ENCODE data around the gene THRB. TPM values are rescaled to one million over a fixed set of nuclear protein-coding genes. Genes with fewer than 3 reads are reported as not detected.

THRB gene
- total RNA-seq, 1 experiment from 2014 or later: 5.8 TPM

DNA sequence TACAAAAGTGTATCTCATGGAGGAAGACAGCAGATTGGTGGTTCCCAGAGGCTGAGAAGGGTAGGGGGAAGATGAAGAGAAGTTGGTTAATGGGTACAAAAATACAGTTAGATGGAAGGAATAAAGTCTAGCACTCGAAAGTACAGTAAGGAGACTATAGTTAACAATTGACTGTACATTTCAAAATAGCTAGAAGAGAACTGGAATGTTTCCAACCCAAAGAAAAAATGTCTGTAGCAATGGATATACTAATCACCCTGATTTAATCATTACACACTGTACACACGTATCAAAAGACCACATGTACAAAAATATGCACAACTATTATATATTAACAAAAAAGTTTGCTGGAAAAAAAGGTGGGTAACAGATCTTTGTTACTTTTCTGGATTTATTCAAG, 57.3 kb downstream of the THRB start (continued):
- TF ChIP-seq, protein P1, sequence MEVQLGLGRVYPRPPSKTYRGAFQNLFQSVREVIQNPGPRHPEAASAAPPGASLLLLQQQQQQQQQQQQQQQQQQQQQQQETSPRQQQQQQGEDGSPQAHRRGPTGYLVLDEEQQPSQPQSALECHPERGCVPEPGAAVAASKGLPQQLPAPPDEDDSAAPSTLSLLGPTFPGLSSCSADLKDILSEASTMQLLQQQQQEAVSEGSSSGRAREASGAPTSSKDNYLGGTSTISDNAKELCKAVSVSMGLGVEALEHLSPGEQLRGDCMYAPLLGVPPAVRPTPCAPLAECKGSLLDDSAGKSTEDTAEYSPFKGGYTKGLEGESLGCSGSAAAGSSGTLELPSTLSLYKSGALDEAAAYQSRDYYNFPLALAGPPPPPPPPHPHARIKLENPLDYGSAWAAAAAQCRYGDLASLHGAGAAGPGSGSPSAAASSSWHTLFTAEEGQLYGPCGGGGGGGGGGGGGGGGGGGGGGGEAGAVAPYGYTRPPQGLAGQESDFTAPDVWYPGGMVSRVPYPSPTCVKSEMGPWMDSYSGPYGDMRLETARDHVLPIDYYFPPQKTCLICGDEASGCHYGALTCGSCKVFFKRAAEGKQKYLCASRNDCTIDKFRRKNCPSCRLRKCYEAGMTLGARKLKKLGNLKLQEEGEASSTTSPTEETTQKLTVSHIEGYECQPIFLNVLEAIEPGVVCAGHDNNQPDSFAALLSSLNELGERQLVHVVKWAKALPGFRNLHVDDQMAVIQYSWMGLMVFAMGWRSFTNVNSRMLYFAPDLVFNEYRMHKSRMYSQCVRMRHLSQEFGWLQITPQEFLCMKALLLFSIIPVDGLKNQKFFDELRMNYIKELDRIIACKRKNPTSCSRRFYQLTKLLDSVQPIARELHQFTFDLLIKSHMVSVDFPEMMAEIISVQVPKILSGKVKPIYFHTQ (CRISPR knock-in tag; IDR thresholded peaks at IDR 0.05): no peak

DNA sequence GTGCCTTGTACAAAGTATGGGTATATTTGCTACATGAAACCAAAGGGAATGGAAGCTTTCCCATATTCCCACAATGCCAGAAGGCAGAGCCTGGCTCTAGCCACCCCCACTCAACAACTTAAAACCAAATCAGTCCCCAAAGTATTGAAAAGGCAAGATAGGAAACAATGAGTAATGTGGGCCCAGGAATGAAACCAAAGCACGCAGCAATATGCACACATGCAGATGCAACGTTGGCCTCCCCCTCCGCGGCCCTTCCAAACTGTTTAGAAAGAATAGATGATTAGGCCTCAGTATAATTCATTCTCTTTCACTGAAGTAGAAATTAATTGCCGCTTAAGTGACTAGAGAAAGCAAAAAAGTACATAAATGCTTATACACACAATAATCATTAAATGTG, 59.1 kb downstream of the THRB start:
- H3K27me3 Mint-ChIP-seq (ENCODE audit: low read depth): no peaks in the 10 kb centered on the region
- H3K4me3 Mint-ChIP-seq: no peak overlapping the region
- ChIA-PET CTCF (no interaction called here), POLR2A (no interaction called here)
- DNase-seq (ENCODE audit: low spot score): no peak
- no peaks in the 10 kb centered on the region for H3K36me3 Mint-ChIP-seq
- no peak for ATAC-seq
- peaks cover 12% of the 10 kb centered on the region; the same call in 1 of the 2 replicates for H3K4me1 Mint-ChIP-seq
- no peak overlapping the region for H3K27ac Mint-ChIP-seq
- H3K9me3 Mint-ChIP-seq: no peaks in the 10 kb centered on the region
- TF ChIP-seq, protein P2, sequence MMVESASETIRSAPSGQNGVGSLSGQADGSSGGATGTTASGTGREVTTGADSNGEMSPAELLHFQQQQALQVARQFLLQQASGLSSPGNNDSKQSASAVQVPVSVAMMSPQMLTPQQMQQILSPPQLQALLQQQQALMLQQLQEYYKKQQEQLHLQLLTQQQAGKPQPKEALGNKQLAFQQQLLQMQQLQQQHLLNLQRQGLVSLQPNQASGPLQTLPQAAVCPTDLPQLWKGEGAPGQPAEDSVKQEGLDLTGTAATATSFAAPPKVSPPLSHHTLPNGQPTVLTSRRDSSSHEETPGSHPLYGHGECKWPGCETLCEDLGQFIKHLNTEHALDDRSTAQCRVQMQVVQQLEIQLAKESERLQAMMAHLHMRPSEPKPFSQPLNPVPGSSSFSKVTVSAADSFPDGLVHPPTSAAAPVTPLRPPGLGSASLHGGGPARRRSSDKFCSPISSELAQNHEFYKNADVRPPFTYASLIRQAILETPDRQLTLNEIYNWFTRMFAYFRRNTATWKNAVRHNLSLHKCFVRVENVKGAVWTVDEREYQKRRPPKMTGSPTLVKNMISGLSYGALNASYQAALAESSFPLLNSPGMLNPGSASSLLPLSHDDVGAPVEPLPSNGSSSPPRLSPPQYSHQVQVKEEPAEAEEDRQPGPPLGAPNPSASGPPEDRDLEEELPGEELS (CRISPR knock-in tag; IDR thresholded peaks at IDR 0.05): no peak
- TF ChIP-seq ZNF423 (CRISPR knock-in tag; IDR thresholded peaks at IDR 0.05) (no peak), FOXK1 (CRISPR knock-in tag; IDR thresholded peaks at IDR 0.05) (no peak), ETV6 (CRISPR knock-in tag; IDR thresholded peaks at IDR 0.05) (no peak), NFE2L1 (CRISPR knock-in tag; IDR thresholded peaks at IDR 0.05) (no peak), OVOL2 (CRISPR knock-in tag; IDR thresholded peaks at IDR 0.05; ENCODE audit: borderline replicate concordance) (no peak), NR2C2 (CRISPR knock-in tag; IDR thresholded peaks at IDR 0.05) (no peak), FOXP1 (CRISPR knock-in tag; IDR thresholded peaks at IDR 0.05; ENCODE audit: borderline replicate concordance) (no peak), ZNF232 (CRISPR knock-in tag; IDR thresholded peaks at IDR 0.05) (no peak), PRRX2 (CRISPR knock-in tag; IDR thresholded peaks at IDR 0.05) (no peak), TCF7 (CRISPR knock-in tag; IDR thresholded peaks at IDR 0.05; ENCODE audit: low read depth) (no peak)
- TF ChIP-seq, protein P3, sequence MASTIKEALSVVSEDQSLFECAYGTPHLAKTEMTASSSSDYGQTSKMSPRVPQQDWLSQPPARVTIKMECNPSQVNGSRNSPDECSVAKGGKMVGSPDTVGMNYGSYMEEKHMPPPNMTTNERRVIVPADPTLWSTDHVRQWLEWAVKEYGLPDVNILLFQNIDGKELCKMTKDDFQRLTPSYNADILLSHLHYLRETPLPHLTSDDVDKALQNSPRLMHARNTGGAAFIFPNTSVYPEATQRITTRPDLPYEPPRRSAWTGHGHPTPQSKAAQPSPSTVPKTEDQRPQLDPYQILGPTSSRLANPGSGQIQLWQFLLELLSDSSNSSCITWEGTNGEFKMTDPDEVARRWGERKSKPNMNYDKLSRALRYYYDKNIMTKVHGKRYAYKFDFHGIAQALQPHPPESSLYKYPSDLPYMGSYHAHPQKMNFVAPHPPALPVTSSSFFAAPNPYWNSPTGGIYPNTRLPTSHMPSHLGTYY (CRISPR knock-in tag; IDR thresholded peaks at IDR 0.05): no peak
- TF ChIP-seq, protein P4, sequence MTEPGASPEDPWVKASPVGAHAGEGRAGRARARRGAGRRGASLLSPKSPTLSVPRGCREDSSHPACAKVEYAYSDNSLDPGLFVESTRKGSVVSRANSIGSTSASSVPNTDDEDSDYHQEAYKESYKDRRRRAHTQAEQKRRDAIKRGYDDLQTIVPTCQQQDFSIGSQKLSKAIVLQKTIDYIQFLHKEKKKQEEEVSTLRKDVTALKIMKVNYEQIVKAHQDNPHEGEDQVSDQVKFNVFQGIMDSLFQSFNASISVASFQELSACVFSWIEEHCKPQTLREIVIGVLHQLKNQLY (CRISPR knock-in tag; IDR thresholded peaks at IDR 0.05): no peak
- TF ChIP-seq, protein P5, sequence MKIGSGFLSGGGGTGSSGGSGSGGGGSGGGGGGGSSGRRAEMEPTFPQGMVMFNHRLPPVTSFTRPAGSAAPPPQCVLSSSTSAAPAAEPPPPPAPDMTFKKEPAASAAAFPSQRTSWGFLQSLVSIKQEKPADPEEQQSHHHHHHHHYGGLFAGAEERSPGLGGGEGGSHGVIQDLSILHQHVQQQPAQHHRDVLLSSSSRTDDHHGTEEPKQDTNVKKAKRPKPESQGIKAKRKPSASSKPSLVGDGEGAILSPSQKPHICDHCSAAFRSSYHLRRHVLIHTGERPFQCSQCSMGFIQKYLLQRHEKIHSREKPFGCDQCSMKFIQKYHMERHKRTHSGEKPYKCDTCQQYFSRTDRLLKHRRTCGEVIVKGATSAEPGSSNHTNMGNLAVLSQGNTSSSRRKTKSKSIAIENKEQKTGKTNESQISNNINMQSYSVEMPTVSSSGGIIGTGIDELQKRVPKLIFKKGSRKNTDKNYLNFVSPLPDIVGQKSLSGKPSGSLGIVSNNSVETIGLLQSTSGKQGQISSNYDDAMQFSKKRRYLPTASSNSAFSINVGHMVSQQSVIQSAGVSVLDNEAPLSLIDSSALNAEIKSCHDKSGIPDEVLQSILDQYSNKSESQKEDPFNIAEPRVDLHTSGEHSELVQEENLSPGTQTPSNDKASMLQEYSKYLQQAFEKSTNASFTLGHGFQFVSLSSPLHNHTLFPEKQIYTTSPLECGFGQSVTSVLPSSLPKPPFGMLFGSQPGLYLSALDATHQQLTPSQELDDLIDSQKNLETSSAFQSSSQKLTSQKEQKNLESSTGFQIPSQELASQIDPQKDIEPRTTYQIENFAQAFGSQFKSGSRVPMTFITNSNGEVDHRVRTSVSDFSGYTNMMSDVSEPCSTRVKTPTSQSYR (CRISPR knock-in tag; IDR thresholded peaks at IDR 0.05): no peak
- TF ChIP-seq, protein P6, sequence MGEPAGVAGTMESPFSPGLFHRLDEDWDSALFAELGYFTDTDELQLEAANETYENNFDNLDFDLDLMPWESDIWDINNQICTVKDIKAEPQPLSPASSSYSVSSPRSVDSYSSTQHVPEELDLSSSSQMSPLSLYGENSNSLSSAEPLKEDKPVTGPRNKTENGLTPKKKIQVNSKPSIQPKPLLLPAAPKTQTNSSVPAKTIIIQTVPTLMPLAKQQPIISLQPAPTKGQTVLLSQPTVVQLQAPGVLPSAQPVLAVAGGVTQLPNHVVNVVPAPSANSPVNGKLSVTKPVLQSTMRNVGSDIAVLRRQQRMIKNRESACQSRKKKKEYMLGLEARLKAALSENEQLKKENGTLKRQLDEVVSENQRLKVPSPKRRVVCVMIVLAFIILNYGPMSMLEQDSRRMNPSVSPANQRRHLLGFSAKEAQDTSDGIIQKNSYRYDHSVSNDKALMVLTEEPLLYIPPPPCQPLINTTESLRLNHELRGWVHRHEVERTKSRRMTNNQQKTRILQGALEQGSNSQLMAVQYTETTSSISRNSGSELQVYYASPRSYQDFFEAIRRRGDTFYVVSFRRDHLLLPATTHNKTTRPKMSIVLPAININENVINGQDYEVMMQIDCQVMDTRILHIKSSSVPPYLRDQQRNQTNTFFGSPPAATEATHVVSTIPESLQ (CRISPR knock-in tag; IDR thresholded peaks at IDR 0.05): no peak
- TF ChIP-seq, protein P7, sequence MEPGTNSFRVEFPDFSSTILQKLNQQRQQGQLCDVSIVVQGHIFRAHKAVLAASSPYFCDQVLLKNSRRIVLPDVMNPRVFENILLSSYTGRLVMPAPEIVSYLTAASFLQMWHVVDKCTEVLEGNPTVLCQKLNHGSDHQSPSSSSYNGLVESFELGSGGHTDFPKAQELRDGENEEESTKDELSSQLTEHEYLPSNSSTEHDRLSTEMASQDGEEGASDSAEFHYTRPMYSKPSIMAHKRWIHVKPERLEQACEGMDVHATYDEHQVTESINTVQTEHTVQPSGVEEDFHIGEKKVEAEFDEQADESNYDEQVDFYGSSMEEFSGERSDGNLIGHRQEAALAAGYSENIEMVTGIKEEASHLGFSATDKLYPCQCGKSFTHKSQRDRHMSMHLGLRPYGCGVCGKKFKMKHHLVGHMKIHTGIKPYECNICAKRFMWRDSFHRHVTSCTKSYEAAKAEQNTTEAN (CRISPR knock-in tag; IDR thresholded peaks at IDR 0.05): no peak
- TF ChIP-seq, protein P1 (CRISPR knock-in tag; IDR thresholded peaks at IDR 0.05): no peak
- TF ChIP-seq, protein P8, sequence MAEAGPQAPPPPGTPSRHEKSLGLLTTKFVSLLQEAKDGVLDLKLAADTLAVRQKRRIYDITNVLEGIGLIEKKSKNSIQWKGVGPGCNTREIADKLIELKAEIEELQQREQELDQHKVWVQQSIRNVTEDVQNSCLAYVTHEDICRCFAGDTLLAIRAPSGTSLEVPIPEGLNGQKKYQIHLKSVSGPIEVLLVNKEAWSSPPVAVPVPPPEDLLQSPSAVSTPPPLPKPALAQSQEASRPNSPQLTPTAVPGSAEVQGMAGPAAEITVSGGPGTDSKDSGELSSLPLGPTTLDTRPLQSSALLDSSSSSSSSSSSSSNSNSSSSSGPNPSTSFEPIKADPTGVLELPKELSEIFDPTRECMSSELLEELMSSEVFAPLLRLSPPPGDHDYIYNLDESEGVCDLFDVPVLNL (CRISPR knock-in tag; IDR thresholded peaks at IDR 0.05; ENCODE audit: borderline replicate concordance, low read depth): no peak
